HG02981 (cell line): ENCODE data around the gene EDNRB.

Experiments
- ATAC-seq: cut with Tn5 transposase; IDR thresholded peaks from one replicate; pipeline ENCODE4 v1.9.1; 2021; ENCODE audit warnings: mild to moderate bottlenecking, moderate library complexity; ENCODE audit not compliant: unreplicated experiment

The EDNRB gene

DNA sequence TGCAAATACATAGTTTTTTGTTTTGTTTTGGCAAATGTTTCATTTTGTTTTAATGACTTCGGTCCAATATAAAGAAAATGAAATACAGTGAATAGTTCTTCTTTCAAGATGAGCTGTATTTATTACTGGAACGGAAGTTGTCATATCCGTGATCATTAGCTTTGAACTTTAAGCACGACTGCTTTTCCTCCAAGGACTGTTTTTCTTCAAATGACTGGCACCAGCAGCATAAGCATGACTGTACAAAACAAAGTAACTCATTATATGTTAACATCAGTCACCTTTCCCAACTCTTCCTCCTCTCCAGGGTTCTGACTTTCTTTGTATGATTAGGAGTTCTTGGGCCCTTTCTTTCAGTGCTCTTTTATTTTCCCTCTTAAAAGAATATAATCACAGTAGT, 20.5 kb downstream of the EDNRB start:
- ATAC-seq: peak; percentile 93

DNA sequence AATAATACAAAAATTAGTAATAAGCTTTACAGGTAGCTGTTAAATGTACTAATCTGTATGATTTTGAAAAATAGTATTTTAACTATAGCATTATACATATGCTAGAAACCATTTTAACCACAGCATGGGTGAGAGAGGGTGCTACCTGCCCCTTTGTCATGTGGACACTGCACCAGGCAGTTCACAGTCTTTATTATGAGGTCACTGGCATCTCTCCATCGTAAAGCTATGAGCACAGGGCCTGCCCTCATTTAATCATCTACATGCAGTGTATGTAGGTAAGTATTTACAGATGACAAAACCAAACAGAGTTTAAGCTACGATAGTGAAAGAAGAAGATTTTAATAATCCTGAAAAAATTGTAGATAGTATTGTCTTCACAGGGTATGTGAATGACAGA, 21.7 kb downstream of the EDNRB start:
- no peak for ATAC-seq

DNA sequence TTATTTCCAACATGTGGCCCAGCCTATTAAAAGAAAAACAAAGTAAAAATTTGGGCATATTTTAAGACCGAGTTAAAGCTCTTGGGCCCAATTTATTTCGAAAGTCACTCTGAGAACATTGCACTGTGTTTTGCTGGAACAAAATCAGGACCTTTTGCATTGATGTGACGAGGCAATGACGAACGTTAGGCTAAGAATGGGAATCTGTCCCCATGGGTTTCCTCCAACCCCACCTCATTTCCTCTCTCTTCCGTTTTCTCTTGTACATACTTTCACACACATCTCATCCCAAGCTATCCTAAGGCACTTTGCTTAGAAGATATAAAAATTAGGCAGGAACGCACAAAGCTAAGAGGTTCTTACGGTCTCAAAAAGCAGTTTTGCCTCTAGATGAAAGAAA, 22.1 kb downstream of the EDNRB start:
- no peak for ATAC-seq

DNA sequence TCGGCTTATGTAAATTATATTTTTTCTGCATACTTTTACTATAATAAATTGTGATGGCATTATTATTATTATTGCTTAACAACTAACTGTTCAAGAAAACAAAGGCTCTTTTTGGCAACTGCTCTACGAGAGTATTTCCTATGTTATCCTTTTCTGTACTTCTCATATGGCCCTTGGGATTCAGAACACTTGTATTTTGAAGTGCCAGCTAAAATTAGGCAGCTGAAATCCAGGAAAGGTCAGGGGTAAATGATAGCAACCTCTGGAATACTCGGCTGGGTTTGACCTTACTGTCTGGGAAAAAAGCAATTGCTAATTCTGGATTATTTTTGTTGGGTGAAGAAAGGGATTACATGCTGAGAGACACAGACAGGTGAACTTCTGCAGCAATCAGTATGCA, 23.9 kb downstream of the EDNRB start:
- ATAC-seq: no peak

DNA sequence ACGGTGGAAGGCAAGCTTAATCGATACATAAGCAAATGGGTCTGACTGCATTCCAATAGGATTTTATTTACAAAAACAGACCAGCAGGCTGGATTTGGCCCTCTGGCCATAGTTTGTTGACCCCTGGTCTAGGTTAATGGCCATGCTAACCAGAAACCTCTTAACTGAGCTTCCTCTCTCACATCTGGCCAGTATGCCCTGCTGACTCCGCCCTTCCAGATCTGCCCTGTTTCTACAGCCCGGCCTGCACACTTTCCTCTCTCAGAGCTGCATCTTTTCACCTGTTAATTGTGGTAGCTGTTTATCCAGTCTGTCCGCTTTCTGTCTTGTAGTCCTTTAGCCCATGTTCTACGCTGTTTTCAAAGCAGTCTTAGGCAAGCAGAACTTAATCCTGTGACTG, 25.6 kb downstream of the EDNRB start:
- no peak for ATAC-seq

DNA sequence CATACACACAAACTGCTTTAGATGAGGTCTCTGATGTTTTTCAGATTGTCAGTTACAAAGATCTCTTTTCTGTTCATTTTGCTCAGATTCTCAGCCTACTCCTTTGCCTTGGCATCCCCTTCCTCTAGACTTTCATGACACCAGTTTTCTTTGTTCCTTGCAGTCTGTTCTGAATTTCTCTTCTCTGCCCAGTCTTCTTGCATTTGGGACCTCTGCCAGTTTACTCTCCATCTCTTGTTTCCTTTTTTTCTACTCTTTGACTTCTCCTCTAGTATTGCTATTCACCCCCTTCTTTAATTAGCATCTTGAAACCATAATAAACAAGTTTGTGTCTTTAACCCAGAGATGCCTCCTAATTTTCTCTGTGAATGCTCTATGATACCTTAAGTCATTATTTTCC, 26.1 kb downstream of the EDNRB start:
- no peak for ATAC-seq

DNA sequence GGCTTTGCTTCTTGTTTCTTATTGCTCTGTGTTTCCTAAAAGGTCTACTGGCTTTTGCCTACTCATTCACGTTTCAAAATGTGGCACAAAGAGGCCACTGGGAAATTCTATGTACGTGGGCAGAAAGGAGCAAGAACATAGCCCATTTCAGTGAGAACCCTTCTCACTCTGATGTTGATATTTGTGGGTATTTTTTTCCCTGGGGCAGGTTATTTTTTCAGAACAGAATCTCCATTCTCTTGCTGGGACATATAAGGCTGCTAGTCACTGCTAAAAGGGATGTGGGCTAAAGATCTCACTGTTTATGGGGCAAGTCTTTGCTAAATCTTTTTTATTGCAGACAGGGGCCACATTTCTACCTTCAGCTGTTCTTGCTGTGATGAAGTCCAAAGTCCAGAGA, 27.1 kb downstream of the EDNRB start:
- ATAC-seq: no peak

DNA sequence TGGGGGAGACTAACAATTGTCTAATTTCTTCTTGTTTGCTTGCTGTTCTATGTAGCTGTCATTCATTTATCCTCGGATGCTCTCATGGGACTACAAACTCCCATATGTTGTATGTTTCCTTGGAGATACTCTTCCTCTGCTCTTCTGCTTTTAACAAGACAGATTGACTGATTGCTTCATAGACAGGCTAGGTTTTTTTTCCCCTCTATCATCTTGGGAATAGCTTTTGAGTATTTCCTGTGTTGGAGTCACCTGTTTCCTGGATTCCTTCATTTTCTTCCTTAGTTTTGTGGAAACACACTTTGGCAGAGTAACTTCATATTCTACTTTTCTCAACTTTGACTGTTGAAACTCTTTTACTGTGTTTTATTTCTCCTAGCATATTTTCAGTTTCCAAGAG, 27.6 kb downstream of the EDNRB start:
- ATAC-seq: no peak

DNA sequence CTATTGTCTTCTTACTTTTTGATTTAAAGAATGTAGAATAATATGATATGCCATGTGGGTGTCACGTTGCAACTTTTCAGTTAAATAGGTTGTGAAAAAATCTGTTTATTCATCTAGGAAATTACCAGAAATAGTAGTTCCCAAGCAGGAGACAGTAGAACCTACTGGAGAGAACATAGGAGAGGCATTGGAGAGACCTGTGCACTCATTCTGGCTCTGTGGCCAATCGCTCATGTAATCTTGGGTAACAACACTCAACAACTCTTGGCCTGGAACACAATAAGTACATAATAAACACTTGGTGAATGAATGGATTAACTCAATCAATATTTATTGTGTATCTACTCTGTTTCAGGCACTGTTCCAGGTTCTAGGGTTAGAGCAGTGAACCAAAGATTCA, 35.3 kb downstream of the EDNRB start:
- ATAC-seq: no peak

DNA sequence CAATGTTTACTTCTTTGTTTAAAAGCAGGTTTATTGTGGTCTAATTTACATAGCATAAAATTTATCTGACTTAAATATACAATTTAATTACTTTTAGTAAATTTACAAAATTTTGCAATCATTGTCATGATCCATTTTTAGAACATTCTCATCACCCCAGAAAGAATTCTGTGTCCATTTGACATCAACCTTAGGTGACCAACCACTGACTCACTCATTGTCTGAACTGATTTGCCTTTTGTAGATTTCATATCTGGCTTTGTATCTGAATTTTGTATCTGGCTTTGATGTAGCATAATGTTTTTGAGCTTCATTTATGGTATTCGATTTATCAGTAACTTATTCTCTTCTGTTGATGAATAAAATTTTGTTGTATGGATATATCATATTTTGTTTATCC, 40.4 kb downstream of the EDNRB start:
- no peak for ATAC-seq

DNA sequence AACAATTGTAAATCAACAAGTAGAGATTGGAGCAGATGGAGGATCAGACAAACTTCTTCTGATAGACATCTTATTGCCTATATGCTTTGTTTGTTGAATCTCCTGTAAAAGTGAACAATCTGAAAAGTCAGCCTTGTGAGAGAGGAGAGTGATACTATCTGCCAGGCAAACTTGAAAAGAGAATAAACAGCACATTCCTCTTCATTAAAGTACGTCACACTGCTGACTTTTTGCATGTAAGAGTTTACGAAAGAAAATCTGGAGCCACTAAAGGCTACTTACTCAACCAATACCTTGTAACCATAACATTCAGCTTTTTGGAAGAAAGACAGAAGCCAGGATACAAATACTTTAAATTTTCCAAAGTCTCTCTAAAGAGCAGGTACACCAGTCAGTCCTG, 42.5 kb downstream of the EDNRB start:
- no peak for ATAC-seq

DNA sequence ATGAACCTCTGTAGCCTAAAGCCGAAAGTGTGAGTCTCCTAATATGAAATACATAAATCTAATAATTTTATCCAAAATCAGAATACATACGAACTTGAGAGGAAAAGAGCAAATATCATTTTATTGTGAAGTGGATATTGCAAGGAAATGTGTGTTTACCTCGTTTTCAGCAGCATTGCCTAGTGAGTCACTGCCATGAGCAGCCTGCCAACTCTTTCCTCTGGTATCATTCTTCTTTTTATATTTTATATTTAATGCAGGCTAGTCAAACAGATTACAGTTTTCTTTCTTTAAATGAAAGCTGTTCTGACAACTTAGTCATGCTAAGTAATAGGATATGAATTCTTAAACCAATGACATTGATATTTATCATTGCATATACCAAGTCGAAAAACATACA, 44.2 kb downstream of the EDNRB start:
- ATAC-seq: no peak

DNA sequence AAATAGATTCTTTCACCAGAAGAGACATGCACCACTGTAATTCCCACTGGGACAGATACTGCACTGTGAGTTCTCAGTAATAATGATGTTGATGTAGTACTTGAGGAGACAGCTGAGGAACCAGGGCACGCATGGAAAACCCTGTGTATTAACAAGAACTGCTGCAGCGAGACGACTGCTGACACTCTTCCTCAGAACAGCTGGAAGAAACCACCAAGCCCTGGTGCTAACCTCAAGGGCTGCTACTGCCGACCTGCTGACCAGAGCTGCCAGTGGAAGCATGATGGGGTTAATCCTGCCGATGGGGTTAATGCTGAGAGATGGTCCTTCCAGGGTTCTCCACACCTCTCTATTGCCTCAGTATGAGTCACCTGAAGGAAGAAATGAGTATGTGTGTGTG, 45.6 kb downstream of the EDNRB start:
- ATAC-seq: no peak

DNA sequence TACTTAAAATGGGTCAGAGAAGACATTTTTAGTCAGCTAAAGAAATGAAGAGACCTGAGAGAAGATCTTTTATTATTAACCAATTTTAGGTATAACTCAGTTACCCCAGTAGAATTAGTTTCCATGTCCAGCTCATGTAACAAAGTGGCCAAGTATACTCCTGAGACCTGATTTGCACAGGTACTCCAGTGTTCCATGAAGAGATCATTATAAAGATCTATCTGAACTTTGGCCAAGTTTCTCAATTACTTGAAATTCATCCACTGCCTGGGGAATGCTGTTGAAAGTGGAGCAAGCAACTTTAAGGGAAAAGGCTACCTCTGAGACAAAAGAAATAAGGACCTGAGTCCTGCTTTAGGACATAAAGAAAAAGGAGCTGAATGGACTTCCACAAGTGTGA, 47.0 kb downstream of the EDNRB start:
- ATAC-seq: no peak

DNA sequence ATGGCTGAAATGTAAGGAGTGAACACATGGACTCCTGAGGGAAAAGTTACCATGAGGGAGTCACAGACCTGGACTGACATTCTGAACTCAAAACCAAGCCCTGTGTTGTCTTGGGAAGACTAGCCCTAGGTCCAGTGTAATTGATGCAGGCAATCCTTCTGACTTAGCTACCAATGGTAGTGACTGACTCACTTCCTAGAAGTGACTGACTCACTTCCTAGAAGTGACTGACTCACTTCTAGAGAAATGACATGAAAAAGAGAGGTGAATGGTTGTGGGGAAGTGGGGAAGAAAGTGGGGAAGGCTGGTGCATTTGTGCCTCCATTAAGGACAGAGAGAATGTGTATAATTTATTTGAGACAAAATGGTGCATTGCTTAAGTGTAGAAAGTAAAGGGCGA, 49.9 kb downstream of the EDNRB start:
- ATAC-seq: no peak

DNA sequence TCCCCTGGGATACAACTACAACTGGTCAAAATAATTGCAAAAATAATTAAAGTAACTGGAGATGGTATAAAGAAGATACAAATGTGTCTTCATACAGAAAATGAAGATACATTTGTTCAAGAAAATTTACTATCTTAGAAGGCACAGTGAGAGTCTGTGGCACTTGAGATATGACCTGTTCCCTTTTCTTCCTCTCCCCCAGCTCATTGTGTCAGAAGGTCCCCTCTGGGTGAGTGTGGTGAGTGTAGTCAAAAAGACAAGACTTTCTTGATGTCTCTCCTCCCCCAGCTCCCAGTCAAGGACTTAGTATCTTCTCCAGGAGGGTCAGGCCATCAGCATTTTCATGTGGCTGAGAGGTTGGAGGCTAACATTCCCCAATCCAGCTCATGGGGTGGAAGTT, 51.7 kb downstream of the EDNRB start:
- ATAC-seq: no peak

DNA sequence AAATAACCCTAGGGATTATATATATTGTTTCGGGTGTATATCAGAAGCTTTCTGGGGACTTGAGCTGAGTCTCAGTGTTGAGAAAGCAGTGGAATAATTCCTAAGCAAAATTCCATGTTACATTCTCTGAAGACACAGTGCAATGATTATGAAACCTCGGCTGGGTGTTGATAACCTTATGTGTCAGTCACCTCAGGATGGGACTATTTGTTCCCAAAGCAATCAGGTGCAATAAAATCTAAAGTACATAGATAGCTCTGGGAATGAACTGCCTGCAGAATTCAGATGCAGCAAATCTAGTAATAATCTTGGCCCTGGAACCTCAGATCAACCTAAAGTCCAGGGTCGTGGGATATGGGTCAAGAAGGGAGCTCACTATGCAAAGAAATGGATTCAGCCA, 53.0 kb downstream of the EDNRB start:
- no peak for ATAC-seq

DNA sequence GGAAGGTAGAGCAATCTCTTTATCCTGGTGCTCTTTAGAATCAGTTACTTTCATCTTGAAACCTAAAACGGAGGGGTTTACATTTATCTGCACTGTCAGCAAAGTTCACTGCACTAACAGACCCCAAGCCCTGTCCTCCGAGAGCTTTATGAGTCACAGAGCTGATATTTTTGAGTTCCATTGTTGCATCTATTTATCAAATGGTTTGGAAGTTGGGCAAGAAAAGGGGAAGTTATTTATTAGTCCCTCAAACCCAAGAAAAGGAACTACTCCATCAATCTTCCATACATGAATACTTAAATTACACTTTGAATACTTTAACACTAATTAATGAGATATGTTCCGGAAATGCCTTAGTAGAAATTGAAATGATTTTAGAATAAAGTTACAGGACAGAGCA, 55.5 kb downstream of the EDNRB start:
- no peak for ATAC-seq

DNA sequence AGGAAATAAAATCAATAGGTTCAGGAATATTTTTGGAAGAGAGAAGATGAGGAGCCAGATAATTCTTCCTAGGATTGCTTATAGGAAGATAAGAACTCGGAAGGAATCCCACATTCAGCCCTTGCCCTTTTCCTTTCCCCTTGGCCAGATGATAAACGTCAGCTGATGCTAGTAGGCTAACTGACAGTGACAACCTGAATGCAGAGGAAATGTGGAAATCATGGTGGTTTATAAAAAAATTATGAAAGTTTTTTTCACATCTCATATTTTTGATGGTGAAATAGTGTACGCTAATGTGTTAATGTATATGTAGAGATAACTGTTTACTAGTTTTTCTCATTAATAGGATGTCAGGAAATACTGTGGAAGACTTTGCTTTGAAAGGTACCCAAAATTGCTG, 56.9 kb downstream of the EDNRB start:
- no peak for ATAC-seq

DNA sequence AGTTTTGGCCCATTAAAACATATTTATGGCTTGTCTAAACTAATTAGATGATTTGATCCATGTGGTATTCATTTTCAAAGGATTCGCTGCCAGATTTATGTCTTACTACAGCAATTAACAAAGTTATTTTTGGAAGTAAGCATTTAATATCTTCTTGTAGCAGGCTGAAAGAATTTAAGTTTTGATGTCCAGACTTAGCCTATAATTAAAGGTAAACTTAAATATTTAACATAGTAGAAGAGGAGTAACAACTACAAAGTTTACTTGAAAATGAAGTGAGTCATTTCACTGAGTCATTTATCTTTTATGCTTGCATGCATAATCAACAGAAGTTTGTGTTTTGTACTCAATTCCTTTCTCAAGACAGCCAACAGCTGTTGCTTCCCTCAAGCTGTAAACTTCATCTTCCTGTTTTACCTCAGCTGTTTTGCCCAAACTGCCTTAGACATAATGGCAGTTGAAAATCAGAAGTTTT, 58.1 kb downstream of the EDNRB start:
- ATAC-seq: no peak

DNA sequence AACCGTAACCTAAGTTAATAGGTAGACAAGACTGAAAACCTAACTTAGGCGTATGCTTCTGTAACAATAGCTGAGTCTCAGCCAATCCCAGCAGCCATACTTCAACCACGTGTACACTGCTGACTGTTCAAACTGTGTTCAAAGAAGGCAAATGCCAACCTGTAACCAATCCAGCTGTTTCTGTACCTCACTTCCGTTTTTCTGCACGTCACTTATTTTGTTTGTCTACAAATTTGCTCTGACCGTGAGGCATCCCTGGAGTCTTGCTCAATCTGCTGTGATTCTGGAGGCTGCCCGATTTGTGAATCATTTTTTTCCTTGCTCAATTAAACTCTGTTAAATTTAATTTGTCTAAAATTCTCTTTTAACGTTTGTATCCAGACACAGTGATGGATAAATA, 59.2 kb downstream of the EDNRB start:
- ATAC-seq: no peak

DNA sequence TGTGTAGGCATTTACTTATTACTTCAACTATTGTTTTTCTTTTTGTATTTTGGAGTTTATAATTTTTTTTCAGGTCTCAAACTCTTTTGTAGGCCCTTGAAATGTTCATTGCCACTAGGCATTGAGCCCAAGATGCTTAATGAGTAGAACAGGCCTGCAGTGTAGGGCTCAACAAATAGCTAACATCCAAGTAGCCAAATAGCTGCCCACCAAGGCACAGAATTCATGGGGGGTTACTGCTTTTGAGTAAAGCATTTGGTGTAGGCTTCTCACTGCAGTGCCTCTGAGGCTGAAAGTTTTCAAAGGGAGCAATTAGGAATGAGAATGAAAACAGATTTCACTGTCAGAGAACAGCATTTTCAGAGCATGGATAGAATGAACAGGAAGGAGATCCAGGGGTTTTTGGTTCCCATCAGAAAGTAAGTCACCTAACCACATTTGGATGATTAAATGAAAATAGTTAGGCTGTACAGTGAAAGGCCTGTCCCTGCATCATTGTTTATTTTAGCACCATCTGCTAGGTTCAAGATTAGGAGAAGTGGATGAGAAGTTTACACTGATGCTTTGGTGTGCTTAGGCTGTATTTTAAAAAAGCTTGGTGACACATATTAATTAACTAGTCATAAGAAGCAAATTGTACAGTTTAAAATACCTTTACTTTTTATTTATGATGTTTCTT, 61.0 kb downstream of the EDNRB start:
- ATAC-seq: no peak

DNA sequence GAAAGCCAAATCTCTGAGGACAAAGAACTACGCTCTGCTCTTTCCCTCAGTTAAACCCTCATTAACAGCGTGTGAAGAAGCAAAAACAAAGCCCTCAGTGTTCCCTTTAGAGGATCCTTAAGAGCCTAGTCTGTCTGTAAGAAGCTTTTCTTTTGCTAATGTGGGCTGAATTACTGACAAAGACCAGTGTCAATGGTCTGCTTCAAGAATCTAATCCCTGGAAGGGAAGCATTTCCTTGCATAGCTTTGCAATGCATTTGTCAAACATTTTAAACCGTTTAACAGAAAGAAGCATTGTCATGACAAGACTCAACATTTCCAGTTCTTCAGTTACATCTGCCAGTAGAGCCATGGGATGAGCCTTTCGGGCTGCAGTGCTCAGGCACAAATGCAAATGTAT, 64.9 kb downstream of the EDNRB start:
- no peak for ATAC-seq
